ENCODE data around the gene TAS2R41. TPM values are rescaled to one million over a fixed set of nuclear protein-coding genes. Genes with fewer than 3 reads are reported as not detected.

TAS2R41 gene
- total and polyA plus RNA-seq, 2 of the 4 experiments (the other 2 are of a cell fraction): not detected

DNA sequence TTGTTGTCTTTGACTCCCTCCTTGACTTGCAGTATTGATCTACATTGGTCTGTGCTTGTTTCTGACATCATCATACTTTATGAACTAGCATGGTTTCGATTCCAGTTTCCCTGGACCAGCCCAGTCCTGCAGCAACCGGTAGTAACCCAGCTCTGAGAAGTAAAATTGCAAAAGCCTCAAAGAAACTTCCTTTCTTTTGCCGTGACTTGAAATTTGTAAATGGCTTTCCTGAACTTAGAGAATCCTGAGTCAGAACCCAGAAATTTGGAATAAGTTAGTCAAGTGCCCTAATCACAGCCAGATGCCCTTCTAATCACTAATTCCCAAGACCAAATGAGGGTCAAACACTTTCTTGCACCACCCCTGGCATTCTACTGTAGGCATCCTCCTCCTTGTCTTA is 19.4 kb upstream of the TAS2R41 start:
- dilution Hi-C loops (cut with HindIII; ENCODE audit: low sequenced_read_pairs, unreplicated experiment) (no loop called here), intact Hi-C loops (cut with micrococcal nuclease) (no loop called here), in situ Hi-C loops (cut with MboI; ENCODE audit: low sequenced_read_pairs) (no loop called here)
- Histone ChIP-seq H3K18ac (ENCODE audit: low read depth, low read length) (peak overlapping the region; percentile 94; the same call in 1 of the 2 replicates), H2BK5ac (ENCODE audit: low read depth, low read length, poor library complexity, severe bottlenecking) (peak overlapping the region; percentile 89), H4K20me1 (ENCODE audit: insufficient read depth, low read length) (no peaks in the 10 kb centered on the region; the same call in 1 of the 2 replicates), H3K4ac (ENCODE audit: low read depth, low read length) (peak overlapping the region; percentile 80), H3K23ac (ENCODE audit: low read depth, low read length) (peak overlapping the region; percentile 67; the same call in 1 of the 2 replicates), H3K14ac (replicated peaks; ENCODE audit: low read depth, low read length) (peak overlapping the region; percentile 85), H2BK20ac (ENCODE audit: low read depth, low read length) (peak overlapping the region; percentile 77), H3K27ac (ENCODE audit: insufficient read depth, low read length) (peak overlapping the region; percentile 66), H2BK120ac (ENCODE audit: low read depth, low read length) (peak overlapping the region; percentile 92), H3K9ac (ENCODE audit: low read depth, low read length) (no peak overlapping the region), H3K79me1 (ENCODE audit: low read depth in 1 of 2, low read length in 2 of 2) (no peaks in the 10 kb centered on the region), H3K4me3 (ENCODE audit: insufficient read depth, low read depth, low read length) (no peak overlapping the region), H3K27me3 (ENCODE audit: control insufficient read depth, insufficient read depth, low read length) (no peaks in the 10 kb centered on the region), H3K9me3 (ENCODE audit: control insufficient read depth, insufficient read depth, low read length) (no peaks in the 10 kb centered on the region; the same call in 1 of the 2 replicates), H2AK5ac (ENCODE audit: low read depth, low read length) (peak overlapping the region; percentile 93), H4K91ac (ENCODE audit: insufficient read depth, low read depth, low read length) (peak overlapping the region; percentile 93), H2AK9ac (replicated peaks; ENCODE audit: low read depth, low read length, poor library complexity) (peak overlapping the region; percentile 84), H4K5ac (ENCODE audit: low read depth, low read length) (peak overlapping the region; percentile 27; the same call in 1 of the 2 replicates), H3K4me2 (ENCODE audit: low read depth, low read length) (peak overlapping the region; percentile 51; the same call in 1 of the 2 replicates), H3K56ac (ENCODE audit: extremely low read depth, insufficient read depth, low read length) (peak overlapping the region; percentile 44; the same call in 1 of the 2 replicates), H3K4me1 (ENCODE audit: control insufficient read depth, insufficient read depth, low read length) (peaks cover 14% of the 10 kb centered on the region), H4K8ac (ENCODE audit: low read depth in 2 of 2, low read length in 2 of 2) (peak overlapping the region; percentile 79 to 85), H2BK15ac (ENCODE audit: low read depth, low read length) (peak overlapping the region; percentile 79), H2AFZ (replicated peaks; ENCODE audit: low read length, poor library complexity) (peak overlapping the region; percentile 71), H3K9me1 (ENCODE audit: insufficient read depth, low read length) (peaks cover 8% of the 10 kb centered on the region), H3K36me3 (ENCODE audit: control insufficient read depth, insufficient read depth, low read length) (no peaks in the 10 kb centered on the region)
- ChIA-PET CTCF (interaction anchor here (0.6 kb wide), 1 partner anchor 29 kb away, joined by 3 read pairs; no protein-coding TSS in a partner anchor), POLR2A (ENCODE audit: unreplicated experiment) (no interaction called here)
- no CpG with 5 or more reads among the region's 3 CpGs for WGBS, 2 experiments (ENCODE audit: extremely low coverage in 2 of 2, insufficient read length in 1 of 2)
- BruUV-seq (replicated peaks): no TSS peak
- TF ChIP-seq, protein P1, sequence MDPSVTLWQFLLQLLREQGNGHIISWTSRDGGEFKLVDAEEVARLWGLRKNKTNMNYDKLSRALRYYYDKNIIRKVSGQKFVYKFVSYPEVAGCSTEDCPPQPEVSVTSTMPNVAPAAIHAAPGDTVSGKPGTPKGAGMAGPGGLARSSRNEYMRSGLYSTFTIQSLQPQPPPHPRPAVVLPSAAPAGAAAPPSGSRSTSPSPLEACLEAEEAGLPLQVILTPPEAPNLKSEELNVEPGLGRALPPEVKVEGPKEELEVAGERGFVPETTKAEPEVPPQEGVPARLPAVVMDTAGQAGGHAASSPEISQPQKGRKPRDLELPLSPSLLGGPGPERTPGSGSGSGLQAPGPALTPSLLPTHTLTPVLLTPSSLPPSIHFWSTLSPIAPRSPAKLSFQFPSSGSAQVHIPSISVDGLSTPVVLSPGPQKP (IDR thresholded peaks at IDR 0.05; ENCODE audit: borderline replicate concordance, low read depth, low read length): no peak
- TF ChIP-seq BHLHE40 (IDR thresholded peaks at IDR 0.05; ENCODE audit: low read depth, low read length) (no peak), CEBPB (IDR thresholded peaks at IDR 0.05; ENCODE audit: low read depth, low read length) (no peak), MXI1 (IDR thresholded peaks at IDR 0.05; ENCODE audit: borderline replicate concordance, low read depth, low read length) (no peak), RFX5 (IDR thresholded peaks at IDR 0.05; ENCODE audit: low read depth, low read length) (no peak), POLR2A (IDR thresholded peaks at IDR 0.05; ENCODE audit: low read depth, low read length) (no peak), FOS (IDR thresholded peaks at IDR 0.05; ENCODE audit: low read depth, low read length) (no peak), CHD1 (IDR thresholded peaks at IDR 0.05; ENCODE audit: low read depth, low read length) (no peak), SMC3 (IDR thresholded peaks at IDR 0.05; ENCODE audit: low read depth, low read length) (no peak), RAD21 (IDR thresholded peaks at IDR 0.05; ENCODE audit: low read length) (no peak), MAFK (IDR thresholded peaks at IDR 0.05; ENCODE audit: low read depth, low read length) (no peak), NFE2L2 (IDR thresholded peaks at IDR 0.05; ENCODE audit: low read depth, low read length) (no peak), MAZ (IDR thresholded peaks at IDR 0.05; ENCODE audit: borderline replicate concordance, low read depth, low read length) (no peak), RCOR1 (IDR thresholded peaks at IDR 0.05; ENCODE audit: insufficient replicate concordance, low read length) (no peak)
- TF ChIP-seq, protein P2, sequence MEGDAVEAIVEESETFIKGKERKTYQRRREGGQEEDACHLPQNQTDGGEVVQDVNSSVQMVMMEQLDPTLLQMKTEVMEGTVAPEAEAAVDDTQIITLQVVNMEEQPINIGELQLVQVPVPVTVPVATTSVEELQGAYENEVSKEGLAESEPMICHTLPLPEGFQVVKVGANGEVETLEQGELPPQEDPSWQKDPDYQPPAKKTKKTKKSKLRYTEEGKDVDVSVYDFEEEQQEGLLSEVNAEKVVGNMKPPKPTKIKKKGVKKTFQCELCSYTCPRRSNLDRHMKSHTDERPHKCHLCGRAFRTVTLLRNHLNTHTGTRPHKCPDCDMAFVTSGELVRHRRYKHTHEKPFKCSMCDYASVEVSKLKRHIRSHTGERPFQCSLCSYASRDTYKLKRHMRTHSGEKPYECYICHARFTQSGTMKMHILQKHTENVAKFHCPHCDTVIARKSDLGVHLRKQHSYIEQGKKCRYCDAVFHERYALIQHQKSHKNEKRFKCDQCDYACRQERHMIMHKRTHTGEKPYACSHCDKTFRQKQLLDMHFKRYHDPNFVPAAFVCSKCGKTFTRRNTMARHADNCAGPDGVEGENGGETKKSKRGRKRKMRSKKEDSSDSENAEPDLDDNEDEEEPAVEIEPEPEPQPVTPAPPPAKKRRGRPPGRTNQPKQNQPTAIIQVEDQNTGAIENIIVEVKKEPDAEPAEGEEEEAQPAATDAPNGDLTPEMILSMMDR (conservative IDR thresholded peaks at IDR 0.05; ENCODE audit: low read depth, low read length): no peak
- DNase-seq: peak; percentile 57
- peak; percentile 40 for ATAC-seq (ENCODE audit: low read depth)

Data from IMR-90 (cell line).